ENCODE results near the gene SND1.

SND1 gene

DNA sequence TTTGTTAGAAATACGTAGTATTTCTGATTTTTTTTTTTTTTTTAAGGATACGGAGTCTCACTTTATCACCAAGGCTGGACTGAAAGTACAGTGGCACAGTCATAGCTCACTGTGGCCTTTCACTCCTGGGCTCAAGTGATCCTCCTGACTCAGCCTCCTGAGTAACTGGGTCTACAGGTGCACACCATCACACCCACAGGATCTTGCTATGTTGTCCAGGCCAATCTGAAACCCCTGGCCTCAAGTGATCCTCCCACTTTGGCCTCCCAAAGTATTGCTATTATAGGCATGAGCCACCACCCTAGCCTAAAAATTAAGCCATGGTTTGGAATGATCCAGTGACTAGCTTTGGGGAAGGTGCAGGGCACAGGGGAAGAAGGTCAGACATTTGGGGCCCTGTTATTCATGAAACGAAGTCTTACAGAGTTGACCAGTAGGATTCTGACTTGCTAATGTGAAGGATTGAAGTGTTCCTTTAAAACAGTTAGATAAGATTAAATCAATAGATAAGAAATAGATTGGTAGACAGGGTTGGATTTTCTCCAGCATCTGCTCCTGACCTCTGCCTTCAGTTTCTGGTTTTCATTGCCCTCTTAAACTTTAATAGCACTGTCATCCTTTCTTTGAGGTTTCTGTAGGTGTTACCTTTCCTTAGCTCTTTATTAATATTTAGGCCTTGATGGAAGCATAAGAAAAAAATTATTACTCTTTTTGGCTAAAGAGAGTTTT, 257.6 kb downstream of the SND1 start:
- TF ChIP-seq, protein P1, sequence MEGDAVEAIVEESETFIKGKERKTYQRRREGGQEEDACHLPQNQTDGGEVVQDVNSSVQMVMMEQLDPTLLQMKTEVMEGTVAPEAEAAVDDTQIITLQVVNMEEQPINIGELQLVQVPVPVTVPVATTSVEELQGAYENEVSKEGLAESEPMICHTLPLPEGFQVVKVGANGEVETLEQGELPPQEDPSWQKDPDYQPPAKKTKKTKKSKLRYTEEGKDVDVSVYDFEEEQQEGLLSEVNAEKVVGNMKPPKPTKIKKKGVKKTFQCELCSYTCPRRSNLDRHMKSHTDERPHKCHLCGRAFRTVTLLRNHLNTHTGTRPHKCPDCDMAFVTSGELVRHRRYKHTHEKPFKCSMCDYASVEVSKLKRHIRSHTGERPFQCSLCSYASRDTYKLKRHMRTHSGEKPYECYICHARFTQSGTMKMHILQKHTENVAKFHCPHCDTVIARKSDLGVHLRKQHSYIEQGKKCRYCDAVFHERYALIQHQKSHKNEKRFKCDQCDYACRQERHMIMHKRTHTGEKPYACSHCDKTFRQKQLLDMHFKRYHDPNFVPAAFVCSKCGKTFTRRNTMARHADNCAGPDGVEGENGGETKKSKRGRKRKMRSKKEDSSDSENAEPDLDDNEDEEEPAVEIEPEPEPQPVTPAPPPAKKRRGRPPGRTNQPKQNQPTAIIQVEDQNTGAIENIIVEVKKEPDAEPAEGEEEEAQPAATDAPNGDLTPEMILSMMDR (IDR thresholded peaks at IDR 0.05; ENCODE audit: low read depth, low read length, missing control alignments): no peak
- no peak for DNase-seq (ENCODE audit: extremely low read depth, low read depth)
- no peak overlapping the region for H3K4me3 ChIP-seq (replicated peaks; ENCODE audit: low read depth, low read length)

- DNase-seq (ENCODE audit: extremely low read depth, low read depth): no peak
- TF ChIP-seq, protein P1 (IDR thresholded peaks at IDR 0.05; ENCODE audit: low read depth, low read length, missing control alignments): no peak
Measured at GRCh38 chr7:127910670-127911069, 258.7 kb downstream of the SND1 start.

DNA sequence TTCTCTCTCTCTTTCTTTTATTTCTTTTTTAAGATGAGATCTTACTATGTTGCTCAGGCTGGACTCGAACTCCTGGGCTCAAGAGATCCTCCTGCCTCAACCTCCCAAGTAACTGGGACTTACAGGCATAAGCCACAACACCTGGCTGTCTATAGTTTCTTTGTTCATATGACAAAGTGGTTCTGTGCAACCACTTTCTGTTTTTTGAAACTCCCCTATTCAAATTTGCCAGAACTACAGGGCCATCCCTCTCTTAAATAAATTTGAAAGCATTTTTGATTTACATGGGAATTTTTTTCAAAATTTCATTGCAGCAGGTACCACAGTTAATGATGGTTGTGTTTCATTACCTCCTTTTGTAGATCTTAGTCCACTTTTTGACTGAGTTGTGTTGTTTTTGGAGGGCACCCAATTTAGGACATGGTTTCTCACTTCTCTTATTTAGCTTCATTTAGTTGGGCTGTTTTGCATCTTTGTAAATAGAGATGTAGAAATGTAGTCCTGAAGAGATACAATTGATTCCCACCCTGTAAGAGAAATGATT, 260.0 kb downstream of the SND1 start:
- H3K4me3 ChIP-seq (replicated peaks; ENCODE audit: low read depth, low read length): no peak overlapping the region
- TF ChIP-seq, protein P1 (IDR thresholded peaks at IDR 0.05; ENCODE audit: low read depth, low read length, missing control alignments): no peak
- no peak for DNase-seq (ENCODE audit: extremely low read depth, low read depth)

More at GRCh38 chr7:127910670-127911069, 258.7 kb downstream of the SND1 start:
- H3K4me3 ChIP-seq (replicated peaks; ENCODE audit: low read depth, low read length): no peak overlapping the region

GRCh38 chr7:127912901-127913300, 260.9 kb downstream of the SND1 start:
- no peak overlapping the region for H3K4me3 ChIP-seq (replicated peaks; ENCODE audit: low read depth, low read length)
- TF ChIP-seq, protein P1 (IDR thresholded peaks at IDR 0.05; ENCODE audit: low read depth, low read length, missing control alignments): no peak
- no peak for DNase-seq (ENCODE audit: extremely low read depth, low read depth)

DNA sequence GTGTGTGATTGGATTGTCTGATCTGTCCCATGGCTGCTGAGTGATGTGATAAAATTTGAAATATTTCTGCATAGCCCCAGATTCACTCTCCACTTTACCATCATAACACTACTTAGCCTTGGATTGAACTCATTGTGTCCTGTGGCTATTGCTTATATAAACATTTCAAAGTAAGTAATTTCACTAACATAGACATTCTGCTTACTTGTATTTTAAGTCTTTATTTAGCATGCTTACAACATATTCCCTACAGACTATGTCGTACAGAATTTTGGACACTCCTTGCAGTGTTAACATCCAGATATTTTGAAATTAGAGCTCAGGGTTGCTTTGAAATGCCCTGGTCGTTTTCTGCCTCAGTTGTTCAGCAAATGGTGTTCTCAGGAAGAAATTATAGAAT, 261.7 kb downstream of the SND1 start:
- H3K4me3 ChIP-seq (replicated peaks; ENCODE audit: low read depth, low read length): no peak overlapping the region
- DNase-seq (ENCODE audit: extremely low read depth, low read depth): no peak
- TF ChIP-seq, protein P1 (IDR thresholded peaks at IDR 0.05; ENCODE audit: low read depth, low read length, missing control alignments): no peak

DNA sequence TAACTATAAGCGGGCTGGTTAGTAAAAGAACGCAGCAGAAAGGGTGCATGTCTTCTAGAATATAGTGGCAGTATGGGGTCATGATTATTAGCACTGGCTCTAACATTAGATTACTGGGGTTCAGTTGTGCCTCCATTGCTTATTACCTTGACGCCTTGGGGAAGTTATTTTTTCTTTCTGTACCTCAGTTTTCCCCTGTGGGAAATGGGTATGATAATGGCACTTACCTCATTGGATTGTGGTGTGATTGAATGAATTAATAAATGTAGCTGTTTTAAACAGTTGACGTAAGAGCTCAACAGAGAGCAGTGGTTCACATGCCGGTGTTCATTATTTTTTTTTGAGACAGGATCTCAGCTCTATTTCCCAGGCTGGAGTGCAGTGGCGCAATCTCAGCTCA, 262.7 kb downstream of the SND1 start:
- H3K4me3 ChIP-seq (replicated peaks; ENCODE audit: low read depth, low read length): no peak overlapping the region
- TF ChIP-seq, protein P1 (IDR thresholded peaks at IDR 0.05; ENCODE audit: low read depth, low read length, missing control alignments): no peak
- no peak for DNase-seq (ENCODE audit: extremely low read depth, low read depth)
